GM19438 (cell line): Measurements from ENCODE around the gene TEAD1.

Experiments
- ATAC-seq: cut with Tn5 transposase; IDR thresholded peaks from one replicate; pipeline ENCODE4 v1.9.1; 2021; ENCODE audit warnings: low read depth; ENCODE audit not compliant: unreplicated experiment

The TEAD1 gene

GRCh38 chr11:12882670-12883069 is 208.4 kb downstream of the TEAD1 start:
- no peak for ATAC-seq

GRCh38 chr11:12884751-12885318 is 210.6 kb downstream of the TEAD1 start:
- ATAC-seq, result no peak

- no peak for ATAC-seq
These were observed 211.6 kb downstream of the TEAD1 start for GRCh38 chr11:12885717-12886239.

- ATAC-seq, result no peak
These were observed 212.3 kb downstream of the TEAD1 start for GRCh38 chr11:12886508-12886907.

- no peak for ATAC-seq
These were observed 214.4 kb downstream of the TEAD1 start for GRCh38 chr11:12888525-12889158.

DNA sequence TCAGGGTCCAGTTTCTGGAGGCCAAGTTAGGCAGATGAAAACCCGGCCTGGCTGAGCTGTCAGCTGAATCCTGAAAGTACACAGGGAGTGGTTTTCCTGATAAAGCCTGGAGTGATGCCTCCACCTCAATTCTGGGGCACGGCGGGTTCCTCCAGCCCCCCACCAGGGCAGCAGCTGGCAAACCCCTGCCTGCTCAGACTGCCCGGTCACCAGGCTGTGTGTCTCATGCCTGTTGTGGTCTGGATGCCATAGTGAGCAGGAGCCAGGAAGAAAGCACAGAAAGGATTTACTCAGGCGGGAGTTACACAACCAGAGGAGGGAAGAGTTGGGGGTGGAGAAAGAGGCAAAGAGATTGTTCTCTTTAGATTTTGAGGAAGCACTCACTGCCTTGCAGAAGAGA is 215.0 kb downstream of the TEAD1 start:
- no peak for ATAC-seq

GRCh38 chr11:12890476-12890875 is 216.3 kb downstream of the TEAD1 start:
- no peak for ATAC-seq

DNA sequence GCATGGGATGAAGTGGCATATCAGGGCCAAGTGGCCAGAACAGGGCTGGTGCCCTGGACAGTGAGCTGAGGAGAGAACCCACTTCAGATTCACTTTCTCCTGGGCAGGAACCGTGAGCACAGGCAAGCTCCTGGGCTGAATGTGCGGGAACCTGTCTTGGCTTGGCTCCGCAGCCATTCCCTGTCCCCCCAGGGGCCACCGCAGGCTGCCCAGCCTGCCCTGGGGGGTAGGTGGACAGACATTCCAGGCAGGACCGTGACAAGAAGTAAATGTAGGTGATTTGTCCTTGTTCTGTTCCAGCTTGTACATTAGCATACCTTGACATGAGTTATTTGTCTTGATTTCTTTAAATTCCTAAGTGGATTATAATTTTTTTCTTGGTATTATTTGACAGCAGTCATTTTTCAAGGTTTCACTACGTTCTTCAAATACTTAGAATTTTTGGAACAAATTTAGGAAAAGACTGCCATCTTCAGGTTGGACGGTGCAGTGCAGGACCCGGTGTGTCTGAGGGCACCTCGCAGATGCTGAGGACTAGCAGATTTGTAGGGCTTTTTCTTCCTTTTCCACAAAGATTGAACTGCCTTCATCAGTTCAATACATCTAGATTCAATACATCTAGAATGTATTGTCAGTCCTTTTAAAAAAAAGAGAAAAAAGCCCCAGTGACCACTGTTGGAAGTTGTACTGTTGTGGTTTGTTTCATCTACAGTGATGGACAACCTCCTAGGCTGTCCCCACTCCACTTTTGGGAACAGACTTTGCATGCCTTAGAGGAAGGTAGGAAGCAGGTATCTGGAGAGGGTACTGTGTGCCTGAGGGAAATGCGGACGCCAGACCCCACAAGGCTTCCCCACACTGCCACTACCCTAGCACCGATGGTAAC is 219.8 kb downstream of the TEAD1 start:
- ATAC-seq, result no peak

GRCh38 chr11:12897390-12897789 is 223.2 kb downstream of the TEAD1 start:
- no peak for ATAC-seq

DNA sequence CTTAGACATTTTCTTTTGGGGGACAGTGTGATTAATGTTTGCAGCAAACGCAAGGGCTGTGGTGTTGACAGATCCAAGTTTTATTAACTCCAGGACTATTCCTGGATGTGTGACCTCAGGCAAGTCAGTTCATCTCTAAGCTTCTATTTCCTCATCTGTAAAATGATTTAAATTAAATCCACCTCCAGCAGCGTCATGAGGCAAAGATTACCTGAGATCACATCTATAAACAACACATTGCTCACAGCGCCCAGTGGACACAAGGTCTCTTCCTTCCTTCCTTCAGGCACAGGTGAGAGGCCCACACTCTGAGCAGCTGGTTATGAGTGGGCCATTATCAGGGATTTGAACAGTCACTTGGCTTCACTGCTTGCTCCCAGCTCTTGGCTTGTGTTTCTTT is 223.6 kb downstream of the TEAD1 start:
- ATAC-seq, result no peak

GRCh38 chr11:12900496-12900895 is 226.3 kb downstream of the TEAD1 start:
- ATAC-seq, result no peak

DNA sequence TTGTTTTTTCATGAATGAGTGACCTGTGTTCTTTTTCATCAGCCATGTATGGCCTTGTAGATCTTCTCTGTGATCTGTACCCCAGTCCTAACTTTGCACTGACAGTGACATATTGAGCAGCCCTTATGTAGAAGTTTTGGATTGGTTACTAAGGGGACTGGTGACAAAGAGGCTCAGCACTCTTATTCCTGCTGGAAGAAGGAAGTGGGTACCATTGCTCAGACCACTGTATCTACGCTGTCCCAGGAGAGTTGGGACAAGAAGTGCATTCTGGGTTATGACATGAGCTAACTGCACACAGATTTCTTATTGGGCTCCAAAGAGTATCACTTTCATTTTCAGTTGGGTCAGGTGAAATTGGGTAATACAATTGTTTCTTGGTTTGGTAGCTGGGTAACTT is 227.1 kb downstream of the TEAD1 start:
- ATAC-seq, result no peak

DNA sequence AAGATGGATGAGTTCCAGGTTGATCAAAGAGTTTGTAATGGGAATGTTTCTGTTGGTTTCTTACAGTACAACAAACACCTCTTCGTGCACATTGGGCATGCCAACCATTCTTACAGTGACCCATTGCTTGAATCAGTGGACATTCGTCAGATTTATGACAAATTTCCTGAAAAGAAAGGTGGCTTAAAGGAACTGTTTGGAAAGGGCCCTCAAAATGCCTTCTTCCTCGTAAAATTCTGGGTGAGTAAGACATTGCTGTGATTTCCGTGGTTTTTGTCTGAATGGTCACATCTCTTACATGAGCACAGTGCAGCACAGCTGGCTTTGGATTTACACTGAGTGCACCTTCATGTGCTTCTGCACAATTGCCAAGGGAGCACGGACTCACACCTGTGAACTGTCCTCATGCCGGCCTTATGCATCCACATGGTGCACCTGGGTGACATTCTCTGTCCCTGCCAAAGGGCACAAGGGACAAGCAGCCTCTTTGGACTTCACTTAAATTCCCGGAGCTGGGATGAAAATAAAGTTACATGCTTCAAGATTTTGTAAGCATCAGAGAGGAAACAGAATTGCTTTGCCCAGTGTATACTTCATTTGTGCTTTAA is 227.8 kb downstream of the TEAD1 start:
- no peak for ATAC-seq

GRCh38 chr11:12902791-12903486 is 228.7 kb downstream of the TEAD1 start:
- no peak for ATAC-seq

DNA sequence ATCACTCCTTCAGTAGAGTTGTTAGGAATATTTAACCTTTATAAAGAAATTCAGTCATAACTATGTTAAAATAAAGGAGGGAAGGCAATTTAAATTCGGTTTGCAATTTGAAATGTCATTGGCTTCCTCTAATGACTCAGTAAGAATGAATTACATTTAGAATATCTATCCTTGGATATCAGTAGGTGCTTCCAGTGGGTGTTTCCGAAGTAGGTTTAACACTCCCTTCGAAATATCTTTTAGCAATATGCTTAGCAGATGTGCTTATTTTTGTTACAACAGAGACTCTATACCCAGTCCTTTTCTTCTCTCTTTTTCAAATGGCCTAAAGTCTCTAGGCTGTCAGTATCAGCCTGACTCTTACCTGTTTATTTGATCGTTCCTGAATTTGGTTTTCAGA is 231.2 kb downstream of the TEAD1 start:
- no peak for ATAC-seq

DNA sequence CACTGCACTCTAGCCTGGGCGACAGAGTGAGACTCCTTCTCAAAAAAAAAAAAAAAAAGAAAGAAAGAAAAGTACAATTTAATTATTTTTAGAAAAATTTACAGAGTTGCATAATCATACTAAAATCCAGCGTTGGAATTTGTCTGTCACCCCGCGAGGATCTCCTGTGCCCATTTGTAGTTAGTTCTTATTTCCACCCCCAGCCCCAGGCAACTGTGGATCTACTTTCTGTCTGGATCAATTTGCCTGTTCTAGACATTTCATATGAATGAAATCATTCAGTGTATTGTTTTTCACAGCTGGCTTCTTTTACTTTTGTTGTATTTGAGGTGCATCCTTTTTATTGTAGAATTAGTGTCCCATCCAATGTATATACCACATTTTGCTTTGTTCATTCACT is 232.3 kb downstream of the TEAD1 start:
- no peak for ATAC-seq

- no peak for ATAC-seq
These were observed 235.7 kb downstream of the TEAD1 start for GRCh38 chr11:12909879-12910278.

DNA sequence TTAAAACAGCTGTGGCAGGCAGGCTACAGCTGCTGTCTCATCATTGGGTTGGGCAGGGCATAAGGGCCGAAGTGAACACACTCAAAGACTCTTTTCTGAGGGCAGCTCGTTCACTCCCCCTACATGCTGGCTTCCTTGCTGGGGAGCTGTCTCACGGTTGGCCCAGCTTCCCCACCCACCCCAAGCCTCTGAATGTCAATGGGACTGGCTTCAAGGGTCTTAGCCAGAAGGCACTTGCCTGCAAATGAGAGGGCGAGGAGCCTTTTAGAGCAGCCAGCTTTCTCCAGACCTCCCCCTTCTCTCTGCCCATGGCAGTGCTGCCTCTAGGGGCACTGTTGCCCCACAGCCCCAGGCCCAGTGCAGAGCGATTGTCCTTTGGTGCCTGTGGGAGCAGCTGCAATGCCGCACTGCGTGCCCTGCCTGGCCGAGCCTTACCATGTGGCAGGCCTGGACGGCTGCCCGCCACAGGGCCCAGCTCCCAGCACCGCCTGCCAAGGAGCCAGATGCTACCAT is 240.2 kb downstream of the TEAD1 start:
- no peak for ATAC-seq

DNA sequence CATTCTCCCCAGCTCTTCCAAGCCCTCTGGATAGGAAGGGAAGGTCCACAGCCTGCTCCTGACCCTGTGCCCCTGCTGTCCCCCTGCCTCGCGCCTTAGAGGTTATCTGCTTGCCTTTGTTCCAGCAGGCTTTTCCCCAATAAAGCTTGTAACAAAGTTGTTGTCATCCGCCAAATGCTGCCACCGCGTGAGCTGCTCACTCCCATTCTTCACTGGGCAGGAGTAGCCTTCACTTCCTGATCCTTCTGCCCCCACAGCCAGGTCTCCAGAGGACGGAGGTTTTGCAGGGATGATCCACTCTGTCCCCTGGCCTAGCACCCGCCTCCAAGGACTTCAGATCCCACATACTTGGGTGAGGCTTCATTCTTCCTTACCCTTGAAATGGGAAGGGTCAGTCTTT is 240.9 kb downstream of the TEAD1 start:
- no peak for ATAC-seq

DNA sequence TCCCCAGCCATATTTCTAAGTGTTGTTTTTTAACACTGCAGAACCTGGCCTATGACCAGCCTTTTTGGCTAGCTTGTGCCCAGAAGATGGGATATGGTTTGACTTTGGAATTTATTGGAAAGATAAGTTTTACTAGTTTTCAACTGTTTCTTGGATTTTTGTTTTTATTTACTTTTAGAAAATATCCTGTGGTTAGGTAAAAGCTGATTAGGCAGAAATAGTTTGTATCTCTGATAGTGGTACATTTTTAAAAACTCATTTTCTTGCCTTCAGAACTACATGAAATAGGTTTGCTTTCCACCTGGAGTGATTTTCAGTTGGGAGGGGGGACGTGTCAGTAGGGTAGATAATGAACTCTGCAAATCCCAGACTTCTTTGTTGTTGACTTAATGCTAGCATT is 243.6 kb downstream of the TEAD1 start:
- no peak for ATAC-seq
